Thyroid gland (tissue), 4 donors: ENCODE measurements around the gene TMEM201.

ENCODE experiments used
- POLR2A ChIP-seq, 2 donors: fragments of 450-650 bp; IDR thresholded peaks; one replicate each; pipeline ENCODE4 v1.6.1; 2017; ENCODE audit warnings: antibody characterized with exemption in 2 of 2, mild to moderate bottlenecking in 2 of 2, moderate library complexity in 1 of 2
- TF ChIP-seq, protein P1 (sequence below), 6 experiments: fragments of 200-600 bp in 3 of 6; fragments of 450-650 bp in 3 of 6; sonication (generic) in 3 of 6; IDR thresholded peaks; one replicate each; pipeline ENCODE4 v1.5.1; 2016 to 2019; ENCODE audit warnings: antibody characterized with exemption in 6 of 6, mild to moderate bottlenecking in 2 of 6, inconsistent platforms in 1 of 6, moderate library complexity in 1 of 6

DNA sequence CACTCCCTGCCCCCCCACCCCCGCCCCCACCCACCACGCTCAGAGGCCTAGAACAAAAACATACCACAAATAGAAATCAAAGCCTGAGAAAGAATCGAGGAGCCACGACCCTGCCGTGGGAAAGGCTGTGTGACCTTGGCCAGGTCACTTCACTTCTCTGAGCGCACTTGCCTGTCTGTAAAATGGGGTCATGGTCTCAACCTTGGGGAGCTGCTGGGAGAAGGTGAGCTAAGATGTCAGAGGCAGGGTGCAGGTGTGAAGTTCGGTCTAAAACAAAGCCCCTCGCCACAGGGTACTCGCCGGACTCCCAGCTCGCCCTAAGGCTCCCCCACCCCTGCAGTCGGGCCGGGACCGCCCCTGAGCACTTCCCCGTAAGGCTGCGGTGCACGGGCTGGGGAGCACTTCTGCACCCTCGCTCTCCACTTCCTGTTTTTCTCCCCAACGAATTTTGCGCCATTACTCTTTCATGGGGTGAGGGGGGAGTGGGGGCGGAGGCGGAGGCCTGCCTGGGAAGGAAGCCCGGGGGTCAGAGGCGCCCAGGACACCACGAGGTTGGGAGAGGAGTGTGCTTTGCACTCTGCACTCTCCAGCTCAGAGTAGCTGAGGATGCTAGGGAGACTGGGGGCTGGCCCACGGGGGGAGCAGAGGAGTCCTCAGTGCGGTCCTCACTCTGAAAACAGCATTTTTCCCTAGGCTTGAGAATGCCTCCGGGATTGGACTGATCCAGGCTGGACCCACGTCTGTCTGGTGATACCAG, 40.9 kb downstream of the TMEM201 start:
- TF ChIP-seq POLR2A (IDR thresholded peaks at IDR 0.05): no peak
- TF ChIP-seq, protein P1, sequence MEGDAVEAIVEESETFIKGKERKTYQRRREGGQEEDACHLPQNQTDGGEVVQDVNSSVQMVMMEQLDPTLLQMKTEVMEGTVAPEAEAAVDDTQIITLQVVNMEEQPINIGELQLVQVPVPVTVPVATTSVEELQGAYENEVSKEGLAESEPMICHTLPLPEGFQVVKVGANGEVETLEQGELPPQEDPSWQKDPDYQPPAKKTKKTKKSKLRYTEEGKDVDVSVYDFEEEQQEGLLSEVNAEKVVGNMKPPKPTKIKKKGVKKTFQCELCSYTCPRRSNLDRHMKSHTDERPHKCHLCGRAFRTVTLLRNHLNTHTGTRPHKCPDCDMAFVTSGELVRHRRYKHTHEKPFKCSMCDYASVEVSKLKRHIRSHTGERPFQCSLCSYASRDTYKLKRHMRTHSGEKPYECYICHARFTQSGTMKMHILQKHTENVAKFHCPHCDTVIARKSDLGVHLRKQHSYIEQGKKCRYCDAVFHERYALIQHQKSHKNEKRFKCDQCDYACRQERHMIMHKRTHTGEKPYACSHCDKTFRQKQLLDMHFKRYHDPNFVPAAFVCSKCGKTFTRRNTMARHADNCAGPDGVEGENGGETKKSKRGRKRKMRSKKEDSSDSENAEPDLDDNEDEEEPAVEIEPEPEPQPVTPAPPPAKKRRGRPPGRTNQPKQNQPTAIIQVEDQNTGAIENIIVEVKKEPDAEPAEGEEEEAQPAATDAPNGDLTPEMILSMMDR (IDR thresholded peaks at IDR 0.05): no peak
